ENCODE results near the gene FOCAD.
"Not testable (repeated sequence)": the region's sequence is repeated elsewhere in the genome, so short reads cannot be mapped to it uniquely, and the experiment has no call there.

The FOCAD gene

DNA sequence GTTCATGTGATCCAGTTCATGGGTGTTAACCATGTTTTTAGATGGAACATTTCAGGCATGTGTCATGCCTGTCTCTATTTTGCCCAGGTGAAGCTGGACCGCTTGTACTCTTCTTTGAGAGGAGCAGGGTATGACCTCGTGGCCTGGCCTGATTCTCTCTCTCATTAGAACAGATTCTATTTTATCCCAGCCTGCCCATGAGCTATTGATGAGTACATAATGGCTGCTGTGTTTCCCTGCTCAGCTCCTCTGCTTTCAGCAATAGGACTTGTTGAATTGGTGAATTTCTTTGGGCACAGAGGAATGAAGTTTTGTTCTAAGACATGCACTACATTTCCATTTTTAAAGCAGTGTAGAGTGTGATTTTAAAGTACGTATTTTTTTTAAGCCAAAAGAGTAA, 261.2 kb downstream of the FOCAD start:
- in situ Hi-C loops (cut with HindIII; ENCODE audit: low sequenced_read_pairs), result no loop called here
- no peak for DNase-seq (ENCODE audit: low read depth)
- no peak overlapping the region for H3K4me3 ChIP-seq (ENCODE audit: low read depth, low read length)
- TF ChIP-seq, protein P1, sequence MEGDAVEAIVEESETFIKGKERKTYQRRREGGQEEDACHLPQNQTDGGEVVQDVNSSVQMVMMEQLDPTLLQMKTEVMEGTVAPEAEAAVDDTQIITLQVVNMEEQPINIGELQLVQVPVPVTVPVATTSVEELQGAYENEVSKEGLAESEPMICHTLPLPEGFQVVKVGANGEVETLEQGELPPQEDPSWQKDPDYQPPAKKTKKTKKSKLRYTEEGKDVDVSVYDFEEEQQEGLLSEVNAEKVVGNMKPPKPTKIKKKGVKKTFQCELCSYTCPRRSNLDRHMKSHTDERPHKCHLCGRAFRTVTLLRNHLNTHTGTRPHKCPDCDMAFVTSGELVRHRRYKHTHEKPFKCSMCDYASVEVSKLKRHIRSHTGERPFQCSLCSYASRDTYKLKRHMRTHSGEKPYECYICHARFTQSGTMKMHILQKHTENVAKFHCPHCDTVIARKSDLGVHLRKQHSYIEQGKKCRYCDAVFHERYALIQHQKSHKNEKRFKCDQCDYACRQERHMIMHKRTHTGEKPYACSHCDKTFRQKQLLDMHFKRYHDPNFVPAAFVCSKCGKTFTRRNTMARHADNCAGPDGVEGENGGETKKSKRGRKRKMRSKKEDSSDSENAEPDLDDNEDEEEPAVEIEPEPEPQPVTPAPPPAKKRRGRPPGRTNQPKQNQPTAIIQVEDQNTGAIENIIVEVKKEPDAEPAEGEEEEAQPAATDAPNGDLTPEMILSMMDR (IDR thresholded peaks at IDR 0.05; ENCODE audit: low read depth, low read length, missing control alignments), result no peak

DNA sequence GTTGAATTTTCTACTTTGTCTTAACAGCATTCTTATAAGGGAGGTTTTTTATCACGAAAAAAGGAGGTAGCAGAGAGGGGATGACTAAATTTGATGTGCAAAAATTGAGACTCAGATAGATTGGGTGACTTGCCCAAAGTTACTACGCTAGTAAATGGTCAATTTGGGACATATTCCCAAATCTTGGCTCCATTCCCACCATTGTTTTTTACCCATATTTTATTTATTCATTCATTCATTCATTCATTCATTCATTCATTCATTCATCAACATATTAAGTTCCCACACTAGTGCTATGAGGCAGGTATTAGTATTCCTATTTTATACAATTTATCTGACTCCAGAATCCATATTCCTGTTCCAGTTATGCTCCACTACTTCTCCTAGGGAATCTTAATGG, 261.8 kb downstream of the FOCAD start:
- DNase-seq (ENCODE audit: low read depth), result no peak
- in situ Hi-C loops (cut with HindIII; ENCODE audit: low sequenced_read_pairs), result no loop called here
- TF ChIP-seq, protein P1 (IDR thresholded peaks at IDR 0.05; ENCODE audit: low read depth, low read length, missing control alignments), result no peak
- no peak overlapping the region for H3K4me3 ChIP-seq (ENCODE audit: low read depth, low read length)

DNA sequence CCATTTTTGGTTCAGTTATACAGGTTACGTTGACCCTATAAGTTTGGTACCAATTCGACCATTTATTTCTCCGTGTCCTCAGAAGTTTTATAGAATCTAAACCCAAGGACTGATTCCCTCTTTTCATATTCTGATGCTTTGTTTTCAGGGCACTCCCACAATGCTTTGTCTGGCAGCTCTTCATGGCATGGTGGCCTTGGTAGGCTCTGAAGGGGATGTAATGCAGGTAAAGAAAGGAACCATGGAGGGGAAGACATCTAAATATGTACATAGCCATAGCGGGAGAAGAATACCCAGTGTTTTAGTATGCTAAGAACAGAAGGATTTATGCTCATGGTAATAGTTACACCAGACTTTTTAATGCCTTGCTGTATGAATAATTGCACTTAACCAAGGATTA, 264.6 kb downstream of the FOCAD start:
- in situ Hi-C loops (cut with HindIII; ENCODE audit: low sequenced_read_pairs), result no loop called here
- DNase-seq (ENCODE audit: low read depth), result no peak
- TF ChIP-seq, protein P1 (IDR thresholded peaks at IDR 0.05; ENCODE audit: low read depth, low read length, missing control alignments), result no peak
- no peak overlapping the region for H3K4me3 ChIP-seq (ENCODE audit: low read depth, low read length)

DNA sequence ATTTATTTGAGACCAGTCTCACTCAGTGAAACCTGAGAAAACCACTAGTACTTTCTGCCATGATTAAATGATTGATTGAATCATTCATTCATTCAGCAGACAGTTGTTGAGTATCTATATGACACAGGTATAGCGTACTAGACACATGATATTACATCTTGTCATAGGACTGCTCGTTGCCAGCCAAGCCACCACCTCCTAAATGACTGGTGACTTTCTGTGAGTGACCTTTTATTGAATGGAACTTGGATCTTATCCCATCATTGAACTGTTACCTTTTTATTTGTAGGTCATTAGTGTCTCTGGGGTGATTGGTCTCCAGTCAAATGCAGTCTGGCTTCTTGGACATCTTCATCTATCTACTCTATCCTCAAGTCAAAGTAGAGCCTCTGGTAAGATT, 266.6 kb downstream of the FOCAD start:
- no peak for DNase-seq (ENCODE audit: low read depth)
- in situ Hi-C loops (cut with HindIII; ENCODE audit: low sequenced_read_pairs), result no loop called here
- H3K4me3 ChIP-seq (ENCODE audit: low read depth, low read length), result no peak overlapping the region
- TF ChIP-seq, protein P1 (IDR thresholded peaks at IDR 0.05; ENCODE audit: low read depth, low read length, missing control alignments), result no peak

DNA sequence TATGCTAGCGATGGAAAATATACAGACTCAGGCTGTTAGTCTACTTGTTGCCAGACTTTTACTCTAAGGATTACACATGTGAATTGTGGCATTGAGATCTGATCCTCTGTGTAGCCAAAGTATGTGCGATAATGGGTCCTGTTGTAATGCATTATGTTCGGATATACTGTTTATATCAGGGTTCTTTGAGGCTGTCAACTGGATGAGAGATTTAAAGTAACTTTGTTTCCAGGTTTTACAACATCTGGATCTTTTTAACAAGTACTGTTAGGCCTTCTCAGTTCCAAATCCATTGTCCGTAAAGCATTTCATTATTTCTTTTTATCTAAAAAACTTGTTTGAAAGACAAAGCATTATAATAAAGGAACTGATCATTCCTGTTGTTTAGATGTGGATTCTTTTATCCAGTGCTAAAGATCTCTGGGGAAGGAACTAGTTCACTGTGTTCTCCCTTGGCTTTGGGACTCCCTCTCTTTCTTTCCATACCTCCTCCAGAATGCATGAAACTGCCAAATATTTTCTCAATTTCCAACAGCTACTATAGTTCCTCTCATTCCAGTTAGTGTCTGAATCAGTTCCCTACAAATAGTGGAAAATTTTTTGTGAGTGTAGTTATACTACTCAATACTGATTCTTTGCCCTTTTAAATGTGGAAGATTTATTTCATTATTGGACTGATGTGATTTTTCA, 278.6 kb downstream of the FOCAD start:
- in situ Hi-C loops (cut with HindIII; ENCODE audit: low sequenced_read_pairs), result no loop called here
- TF ChIP-seq, protein P1 (IDR thresholded peaks at IDR 0.05; ENCODE audit: low read depth, low read length, missing control alignments), result no peak
- H3K4me3 ChIP-seq (ENCODE audit: low read depth, low read length), result no peak overlapping the region
- DNase-seq (ENCODE audit: low read depth), result no peak

DNA sequence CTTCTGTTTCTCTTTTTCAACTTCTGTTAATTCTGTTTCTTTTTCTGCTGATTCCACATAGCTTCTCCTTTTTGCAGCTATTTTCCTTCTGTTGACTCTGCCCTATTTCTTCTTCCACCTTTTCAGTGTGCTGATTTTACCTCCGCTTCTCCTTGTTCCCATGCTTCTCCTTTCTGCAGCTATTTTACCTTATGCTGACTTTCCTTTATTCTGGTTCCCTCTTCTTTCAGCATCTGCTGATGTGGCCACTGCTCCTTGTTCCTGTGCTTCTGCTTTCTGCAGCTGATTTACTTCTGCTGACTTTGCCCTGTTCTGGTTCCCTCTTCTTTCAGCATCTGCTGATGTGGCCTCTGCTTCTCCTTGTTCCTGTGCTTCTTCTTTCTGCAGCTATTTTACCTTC, 288.6 kb downstream of the FOCAD start:
- H3K4me3 ChIP-seq (ENCODE audit: low read depth, low read length), result no peak overlapping the region
- in situ Hi-C loops (cut with HindIII; ENCODE audit: low sequenced_read_pairs), result no loop called here
- TF ChIP-seq, protein P1 (IDR thresholded peaks at IDR 0.05; ENCODE audit: low read depth, low read length, missing control alignments), result no peak
- no peak for DNase-seq (ENCODE audit: low read depth)

DNA sequence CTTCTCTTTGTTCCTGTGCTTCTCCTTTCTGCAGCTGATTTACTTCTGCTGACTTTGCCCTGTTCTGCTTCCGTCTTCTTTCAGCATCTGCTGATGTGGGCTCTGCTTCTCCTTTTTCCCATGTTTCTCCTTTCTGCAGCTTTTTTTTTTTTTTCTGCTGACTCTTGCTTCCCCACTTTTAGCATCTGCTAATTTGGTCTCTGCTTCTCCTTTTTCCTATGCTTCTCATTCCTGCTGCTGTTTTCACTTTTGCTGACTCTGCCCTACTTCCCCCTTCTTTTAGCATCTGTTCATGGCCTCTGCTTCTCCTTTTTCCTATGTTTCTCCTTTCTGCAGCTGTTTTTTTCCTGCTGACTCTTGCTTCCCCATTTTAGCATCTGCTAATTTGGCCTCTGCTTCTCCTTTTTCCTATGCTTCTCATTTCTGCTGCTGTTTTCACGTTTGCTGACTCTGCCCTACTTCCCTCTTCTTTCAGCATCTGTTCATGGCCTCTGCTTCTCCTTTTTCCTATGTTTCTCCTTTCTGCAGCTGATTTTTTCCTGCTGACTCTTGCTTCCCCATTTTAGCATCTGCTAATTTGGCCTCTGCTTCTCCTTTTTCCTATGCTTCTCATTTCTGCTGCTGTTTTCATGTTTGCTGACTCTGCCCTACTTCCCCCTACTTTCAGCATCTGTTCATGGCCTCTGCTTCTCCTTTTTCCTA, 289.3 kb downstream of the FOCAD start:
- in situ Hi-C loops (cut with HindIII; ENCODE audit: low sequenced_read_pairs); DNase-seq (ENCODE audit: low read depth); H3K4me3 ChIP-seq (ENCODE audit: low read depth, low read length): not testable (repeated sequence)

DNA sequence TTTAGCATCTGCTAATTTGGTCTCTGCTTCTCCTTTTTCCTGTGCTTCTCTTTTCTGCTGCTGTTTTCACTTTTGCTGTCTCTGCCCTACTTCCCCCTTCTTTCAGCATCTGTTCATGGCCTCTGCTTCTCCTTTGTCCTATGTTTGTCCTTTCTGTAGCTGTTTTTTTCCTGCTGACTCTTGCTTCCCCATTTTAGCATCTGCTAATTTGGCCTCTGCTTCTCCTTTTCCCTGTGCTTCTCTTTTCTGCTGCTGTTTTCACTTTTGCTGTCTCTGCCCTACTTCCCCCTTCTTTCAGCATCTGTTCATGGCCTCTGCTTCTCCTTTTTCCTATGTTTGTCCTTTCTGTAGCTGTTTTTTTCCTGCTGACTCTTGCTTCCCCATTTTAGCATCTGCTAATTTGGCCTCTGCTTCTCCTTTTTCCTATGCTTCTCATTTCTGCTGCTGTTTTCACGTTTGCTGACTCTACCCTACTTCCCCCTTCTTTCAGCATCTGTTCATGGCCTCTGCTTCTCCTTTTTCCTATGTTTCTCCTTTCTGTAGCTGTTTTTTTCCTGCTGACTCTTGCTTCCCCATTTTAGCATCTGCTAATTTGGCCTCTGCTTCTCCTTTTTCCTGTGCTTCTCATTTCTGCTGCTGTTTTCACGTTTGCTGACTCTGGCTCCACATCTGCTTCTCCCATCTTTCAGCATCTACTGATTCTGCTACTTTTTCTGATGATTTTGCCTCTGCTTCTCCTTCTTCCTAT, 290.3 kb downstream of the FOCAD start:
- DNase-seq (ENCODE audit: low read depth); in situ Hi-C loops (cut with HindIII; ENCODE audit: low sequenced_read_pairs); H3K4me3 ChIP-seq (ENCODE audit: low read depth, low read length): not testable (repeated sequence)
